Body of pancreas (tissue), 4 donors: Measurements from ENCODE around the gene FAM20B. TPM values are rescaled to one million over a fixed set of nuclear protein-coding genes. Genes with fewer than 3 reads are reported as not detected.

Experiments
- ATAC-seq: fragments of 150-250 bp; one replicate; pipeline ENCODE4 v1.9.1; 2016
- DNase-seq, 4 donors: peaks; one replicate each; pipeline ENCODE4 v3.0.0-alpha.2; 2019
- H3K27ac ChIP-seq, 4 donors: fragments of 200-600 bp; sonication (generic); 1 replicate in 3 of 4; 2 replicates in 1 of 4; pipeline versions ENCODE4 v1.5.1 to v1.6.1; 2016 to 2019; ENCODE audit warnings: mild to moderate bottlenecking in 1 of 4, mixed read lengths in 1 of 4, moderate library complexity in 1 of 4
- H3K27me3 ChIP-seq, 2 donors: fragments of 200-600 bp; sonication (generic); one replicate each; pipeline ENCODE4 v1.6.0; 2016; ENCODE audit warnings: mild to moderate bottlenecking in 1 of 2
- H3K36me3 ChIP-seq, 2 donors: fragments of 200-600 bp; sonication (generic); replicated peaks in 1 of 2; 2 replicates each; pipeline ENCODE4 v1.5.1; 2016; ENCODE audit warnings: low read depth in 2 of 2; ENCODE audit not compliant: insufficient read depth in 1 of 2
- H3K4me1 ChIP-seq: fragments of 200-600 bp; sonication (generic); one replicate; pipeline ENCODE4 v1.6.0; 2016
- H3K4me3 ChIP-seq, 2 donors: fragments of 200-600 bp; sonication (generic); 1 replicate in 1 of 2; 2 replicates in 1 of 2; pipeline ENCODE4 v1.5.1; 2016 to 2019
- H3K9me3 ChIP-seq, 3 donors: fragments of 200-600 bp; sonication (generic); 1 replicate in 2 of 3; 2 replicates in 1 of 3; pipeline ENCODE4 v1.5.1; 2016
- POLR2A ChIP-seq, 3 donors: fragments of 450-650 bp; IDR thresholded peaks; one replicate each; pipeline ENCODE4 v1.6.1; 2016; ENCODE audit warnings: antibody characterized with exemption in 3 of 3, mild to moderate bottlenecking in 2 of 3
- WGBS, 2 donors: methylation state at CpG; one replicate each; pipeline ENCODE4 v1.1.5; 2017; 5-methylcytosine and 5-hydroxymethylcytosine counted together
- intact Hi-C: fragments of 100-400 bp; cut with DNase I; formaldehyde crosslinking; loops from one replicate; pipeline ENCODE4 v1.15.1; 2023
- total RNA-seq, 2 donors: library from RNA; depleted of rRNA; stranded (reverse); fragments of >200 nt; gene quantifications; one replicate each; pipeline ENCODE4 v1.1.0, GENCODE V29; 2016
- TF ChIP-seq, protein P1 (sequence below), 7 experiments: fragments of 450-650 bp in 4 of 7; fragments of 200-600 bp in 3 of 7; sonication (generic) in 3 of 7; IDR thresholded peaks; one replicate each; pipeline ENCODE4 v1.5.1; 2016 to 2019; ENCODE audit warnings: antibody characterized with exemption in 7 of 7

Gene FAM20B
- total RNA-seq, 2 donors from 2014 or later: 11.4 to 11.9 TPM

DNA sequence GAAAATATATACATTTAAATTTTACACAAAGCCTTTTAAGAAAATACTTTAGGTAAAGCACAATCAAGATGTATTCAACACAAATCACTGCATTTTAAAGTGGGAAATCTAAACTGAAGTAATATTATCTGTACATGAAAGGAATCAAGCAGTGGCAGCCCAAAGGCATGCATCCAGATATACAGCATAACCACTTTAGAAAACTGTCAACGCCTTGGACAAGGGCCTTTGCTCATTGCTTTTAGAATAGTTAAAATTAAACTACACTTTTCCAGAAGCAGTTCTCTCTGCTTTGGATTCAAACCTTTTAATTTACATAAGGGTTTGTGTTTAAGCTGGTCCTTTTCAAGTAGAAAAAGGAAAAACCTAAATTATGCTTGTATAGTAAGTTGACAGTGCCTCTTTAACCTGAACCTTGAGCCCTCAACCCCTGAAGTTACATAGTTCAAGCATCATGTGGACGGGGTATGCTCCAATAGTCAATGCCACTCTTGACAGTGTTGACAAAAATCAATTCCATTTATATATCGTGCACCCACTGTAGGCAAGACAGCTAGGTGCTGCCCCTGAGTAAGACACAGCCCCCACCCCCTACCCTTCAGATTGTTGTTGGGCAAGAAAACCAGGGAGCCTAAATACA is 79.0 kb downstream of the FAM20B start:
- TF ChIP-seq POLR2A (IDR thresholded peaks at IDR 0.05): no peak
- TF ChIP-seq, protein P1, sequence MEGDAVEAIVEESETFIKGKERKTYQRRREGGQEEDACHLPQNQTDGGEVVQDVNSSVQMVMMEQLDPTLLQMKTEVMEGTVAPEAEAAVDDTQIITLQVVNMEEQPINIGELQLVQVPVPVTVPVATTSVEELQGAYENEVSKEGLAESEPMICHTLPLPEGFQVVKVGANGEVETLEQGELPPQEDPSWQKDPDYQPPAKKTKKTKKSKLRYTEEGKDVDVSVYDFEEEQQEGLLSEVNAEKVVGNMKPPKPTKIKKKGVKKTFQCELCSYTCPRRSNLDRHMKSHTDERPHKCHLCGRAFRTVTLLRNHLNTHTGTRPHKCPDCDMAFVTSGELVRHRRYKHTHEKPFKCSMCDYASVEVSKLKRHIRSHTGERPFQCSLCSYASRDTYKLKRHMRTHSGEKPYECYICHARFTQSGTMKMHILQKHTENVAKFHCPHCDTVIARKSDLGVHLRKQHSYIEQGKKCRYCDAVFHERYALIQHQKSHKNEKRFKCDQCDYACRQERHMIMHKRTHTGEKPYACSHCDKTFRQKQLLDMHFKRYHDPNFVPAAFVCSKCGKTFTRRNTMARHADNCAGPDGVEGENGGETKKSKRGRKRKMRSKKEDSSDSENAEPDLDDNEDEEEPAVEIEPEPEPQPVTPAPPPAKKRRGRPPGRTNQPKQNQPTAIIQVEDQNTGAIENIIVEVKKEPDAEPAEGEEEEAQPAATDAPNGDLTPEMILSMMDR (IDR thresholded peaks at IDR 0.05): no peak
- no peaks in the 10 kb centered on the region for H3K9me3 ChIP-seq
- H3K27ac ChIP-seq: no peak overlapping the region
- peaks cover 0 to 12% of the 10 kb centered on the region in 2 donors for H3K36me3 ChIP-seq
- ATAC-seq (no peak), DNase-seq (no peak)
- intact Hi-C loops: no loop called here
- no peaks in the 10 kb centered on the region for H3K27me3 ChIP-seq
- H3K4me1 ChIP-seq: no peaks in the 10 kb centered on the region
- H3K4me3 ChIP-seq: no peak overlapping the region
- 89 to 90% methylated on average over 3 of the region's 3 CpGs for WGBS, 2 donors

DNA sequence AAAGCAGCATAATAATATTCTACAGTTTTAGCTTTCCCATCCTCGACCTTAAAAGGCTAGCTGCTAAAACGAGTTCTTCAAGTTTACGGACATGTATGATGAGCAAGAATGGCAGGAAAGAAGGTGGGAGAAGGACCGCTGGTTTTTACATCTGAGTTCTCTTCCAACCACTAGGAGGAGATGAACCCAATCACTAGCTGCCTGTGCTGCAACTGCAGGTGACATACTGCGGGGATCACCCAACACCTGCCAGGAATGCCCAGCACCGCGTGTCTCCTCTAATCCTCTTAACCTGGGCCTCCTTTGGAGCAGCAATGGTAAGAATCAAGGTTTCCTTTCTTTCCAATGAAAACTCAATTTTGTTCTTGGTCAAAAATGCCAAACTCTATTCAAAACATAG is 79.7 kb downstream of the FAM20B start:
- Histone ChIP-seq H3K36me3 (peaks cover 0 to 16% of the 10 kb centered on the region in 2 donors), H3K27ac (no peak overlapping the region), H3K27me3 (no peaks in the 10 kb centered on the region), H3K4me3 (no peak overlapping the region), H3K9me3 (no peaks in the 10 kb centered on the region), H3K4me1 (no peaks in the 10 kb centered on the region)
- TF ChIP-seq, protein P1 (IDR thresholded peaks at IDR 0.05): peak in 5 of 7 experiments; percentile 21 to 59 (median 42)
- no peak for TF ChIP-seq POLR2A (IDR thresholded peaks at IDR 0.05)
- intact Hi-C loops: no loop called here
- DNase-seq (peak in 2 of 4 donors; percentile 25 to 40), ATAC-seq (no peak)
- WGBS, 2 donors: 51 to 70% methylated on average over 7 of the region's 7 CpGs

DNA sequence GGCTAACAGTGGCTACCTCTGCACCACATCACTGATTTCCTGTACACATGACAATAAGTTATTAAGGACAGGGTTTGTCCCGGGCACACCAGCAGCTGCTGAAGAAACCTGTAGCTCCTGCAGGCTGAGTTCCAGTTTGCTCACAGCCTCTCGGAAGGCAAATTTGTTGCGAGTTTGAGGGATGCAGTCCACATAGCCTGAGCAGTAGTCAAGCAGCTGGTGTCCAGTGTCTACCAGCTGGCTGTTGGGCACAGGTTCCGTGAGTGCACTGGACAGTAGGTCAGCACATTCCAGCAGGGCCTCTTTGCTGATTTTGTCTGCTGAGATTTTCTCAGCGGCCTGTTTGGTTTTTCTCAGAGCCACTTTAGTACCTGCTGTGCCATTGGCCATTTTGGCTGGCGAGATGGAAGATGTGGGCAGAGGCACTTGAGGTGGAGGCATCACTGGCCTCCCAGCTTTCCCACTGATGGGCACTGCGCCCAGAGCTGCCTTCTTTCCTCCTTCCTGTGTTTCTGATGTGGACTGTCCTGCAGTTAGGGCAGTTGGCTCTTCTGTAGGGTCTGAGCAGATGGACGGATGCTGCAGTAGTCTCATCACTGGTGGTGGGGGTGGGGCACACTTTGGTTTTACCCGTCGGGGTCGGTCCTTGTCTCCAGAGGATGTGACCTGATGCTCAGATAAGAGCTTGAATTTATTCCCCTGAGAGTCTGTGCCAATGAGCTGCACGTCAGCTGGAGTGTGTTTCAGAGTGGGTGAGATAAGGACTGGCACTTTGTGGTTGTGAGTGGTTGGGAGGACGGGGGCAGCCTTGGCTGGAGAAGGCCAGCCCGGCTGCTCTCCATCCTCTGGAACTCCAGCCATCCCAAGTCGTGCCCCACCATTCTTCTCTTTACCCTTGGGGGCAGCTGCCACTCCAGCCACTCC is 82.3 kb downstream of the FAM20B start:
- no peak for TF ChIP-seq POLR2A (IDR thresholded peaks at IDR 0.05)
- TF ChIP-seq, protein P1 (IDR thresholded peaks at IDR 0.05): no peak
- ATAC-seq: no peak
- H3K4me1 ChIP-seq: no peaks in the 10 kb centered on the region
- H3K27me3 ChIP-seq: no peaks in the 10 kb centered on the region
- intact Hi-C loops: no loop called here
- no peaks in the 10 kb centered on the region for H3K9me3 ChIP-seq
- no peak overlapping the region for H3K27ac ChIP-seq
- no peak for DNase-seq
- WGBS, 2 donors: 80 to 86% methylated on average over 10 to 15 of the region's 15 CpGs
- peaks cover 0 to 20% of the 10 kb centered on the region in 2 donors for H3K36me3 ChIP-seq
- no peak overlapping the region for H3K4me3 ChIP-seq

DNA sequence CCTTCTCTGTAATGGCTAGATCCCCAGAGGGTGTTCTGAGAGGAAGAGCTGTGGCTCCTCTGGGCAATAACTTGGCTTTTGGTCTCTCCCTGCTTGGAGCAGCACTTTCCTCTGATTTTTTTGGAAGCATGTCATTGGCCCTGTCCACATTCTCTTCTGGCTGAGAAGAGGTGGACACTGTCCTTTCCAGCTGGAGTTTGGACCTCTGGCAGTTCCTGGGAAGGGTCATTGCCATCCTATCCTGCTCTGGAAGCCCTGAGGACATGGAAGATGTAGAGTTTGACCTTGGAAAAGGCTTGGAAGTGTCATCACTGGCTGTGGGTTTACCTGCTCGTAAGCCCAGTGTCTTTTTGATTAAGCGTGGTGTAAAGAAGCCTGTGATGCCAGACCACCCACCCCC is 83.0 kb downstream of the FAM20B start:
- no peaks in the 10 kb centered on the region for H3K4me1 ChIP-seq
- no peaks in the 10 kb centered on the region for H3K27me3 ChIP-seq
- ATAC-seq (no peak), DNase-seq (no peak)
- no peak overlapping the region for H3K4me3 ChIP-seq
- no peak overlapping the region for H3K27ac ChIP-seq
- H3K36me3 ChIP-seq: peaks cover 0 to 20% of the 10 kb centered on the region in 2 donors
- intact Hi-C loops: no loop called here
- 92 to 100% methylated on average over 2 of the region's 2 CpGs for WGBS, 2 donors
- TF ChIP-seq, protein P1 (IDR thresholded peaks at IDR 0.05): no peak
- TF ChIP-seq POLR2A (IDR thresholded peaks at IDR 0.05): no peak
- H3K9me3 ChIP-seq: no peaks in the 10 kb centered on the region
